Stimulated activated CD8-positive, alpha-beta memory T cell treated with anti-CD3 and anti-CD28 coated beads, Interleukin-7, amount 100 ng/mL, for 24 hours (primary cell): ENCODE measurements around the gene EPS8L3.
"Not testable (repeated sequence)": the region's sequence is repeated elsewhere in the genome, so short reads cannot be mapped to it uniquely, and the experiment has no call there.

Source experiments
- DNase-seq: peaks from one replicate; pipeline ENCODE4 v3.0.0-alpha.2; 2020; ENCODE audit warnings: low read depth

Gene EPS8L3

GRCh38 chr1:109764561-109765482 is 1.1 kb upstream of the EPS8L3 start:
- DNase-seq = no peak

GRCh38 chr1:109762821-109763645 is 690 bp downstream of the EPS8L3 start:
- no peak for DNase-seq

GRCh38 chr1:109762039-109762585 is 1.6 kb downstream of the EPS8L3 start:
- no peak for DNase-seq

GRCh38 chr1:109761227-109762038 is 2.3 kb downstream of the EPS8L3 start:
- DNase-seq = no peak

- no peak for DNase-seq
These were observed 3.0 kb downstream of the EPS8L3 start for GRCh38 chr1:109760581-109761226.

GRCh38 chr1:109759513-109760334 is 4.0 kb downstream of the EPS8L3 start:
- no peak for DNase-seq

- DNase-seq = no peak
These were observed 5.6 kb downstream of the EPS8L3 start for GRCh38 chr1:109757936-109758786.

- DNase-seq = no peak
These were observed 6.7 kb downstream of the EPS8L3 start for GRCh38 chr1:109756848-109757521.

- not testable (repeated sequence) for DNase-seq
These were observed 7.4 kb downstream of the EPS8L3 start for GRCh38 chr1:109756325-109756724.

- DNase-seq = no peak
These were observed 9.0 kb downstream of the EPS8L3 start for GRCh38 chr1:109754738-109755137.

GRCh38 chr1:109751531-109752260 is 12.0 kb downstream of the EPS8L3 start:
- DNase-seq = no peak

- no peak for DNase-seq
These were observed 12.8 kb downstream of the EPS8L3 start for GRCh38 chr1:109750920-109751319.

GRCh38 chr1:109750241-109750882 is 13.4 kb downstream of the EPS8L3 start:
- DNase-seq = no peak

GRCh38 chr1:109749221-109749620 is 14.5 kb downstream of the EPS8L3 start:
- no peak for DNase-seq

- DNase-seq = not testable (repeated sequence)
These were observed 15.4 kb downstream of the EPS8L3 start for GRCh38 chr1:109748311-109748710.

GRCh38 chr1:109740615-109741373 is 22.9 kb downstream of the EPS8L3 start, which contains the start of gene GSTM3:
TSS of gene GSTM3 (minus strand) at chr1:109741038. CDS start at chr1:109740287, 751 bp downstream.
- no peak for DNase-seq
